HG03457 (cell line): ENCODE measurements around the gene ABCC10.
"Not testable (repeated sequence)": the region's sequence is repeated elsewhere in the genome, so short reads cannot be mapped to it uniquely, and the experiment has no call there.

Experiments
- ATAC-seq: cut with Tn5 transposase; IDR thresholded peaks from one replicate; pipeline ENCODE4 v1.9.1; 2021; ENCODE audit warnings: moderate number of reproducible peaks; ENCODE audit not compliant: unreplicated experiment

ABCC10 gene, protein sequence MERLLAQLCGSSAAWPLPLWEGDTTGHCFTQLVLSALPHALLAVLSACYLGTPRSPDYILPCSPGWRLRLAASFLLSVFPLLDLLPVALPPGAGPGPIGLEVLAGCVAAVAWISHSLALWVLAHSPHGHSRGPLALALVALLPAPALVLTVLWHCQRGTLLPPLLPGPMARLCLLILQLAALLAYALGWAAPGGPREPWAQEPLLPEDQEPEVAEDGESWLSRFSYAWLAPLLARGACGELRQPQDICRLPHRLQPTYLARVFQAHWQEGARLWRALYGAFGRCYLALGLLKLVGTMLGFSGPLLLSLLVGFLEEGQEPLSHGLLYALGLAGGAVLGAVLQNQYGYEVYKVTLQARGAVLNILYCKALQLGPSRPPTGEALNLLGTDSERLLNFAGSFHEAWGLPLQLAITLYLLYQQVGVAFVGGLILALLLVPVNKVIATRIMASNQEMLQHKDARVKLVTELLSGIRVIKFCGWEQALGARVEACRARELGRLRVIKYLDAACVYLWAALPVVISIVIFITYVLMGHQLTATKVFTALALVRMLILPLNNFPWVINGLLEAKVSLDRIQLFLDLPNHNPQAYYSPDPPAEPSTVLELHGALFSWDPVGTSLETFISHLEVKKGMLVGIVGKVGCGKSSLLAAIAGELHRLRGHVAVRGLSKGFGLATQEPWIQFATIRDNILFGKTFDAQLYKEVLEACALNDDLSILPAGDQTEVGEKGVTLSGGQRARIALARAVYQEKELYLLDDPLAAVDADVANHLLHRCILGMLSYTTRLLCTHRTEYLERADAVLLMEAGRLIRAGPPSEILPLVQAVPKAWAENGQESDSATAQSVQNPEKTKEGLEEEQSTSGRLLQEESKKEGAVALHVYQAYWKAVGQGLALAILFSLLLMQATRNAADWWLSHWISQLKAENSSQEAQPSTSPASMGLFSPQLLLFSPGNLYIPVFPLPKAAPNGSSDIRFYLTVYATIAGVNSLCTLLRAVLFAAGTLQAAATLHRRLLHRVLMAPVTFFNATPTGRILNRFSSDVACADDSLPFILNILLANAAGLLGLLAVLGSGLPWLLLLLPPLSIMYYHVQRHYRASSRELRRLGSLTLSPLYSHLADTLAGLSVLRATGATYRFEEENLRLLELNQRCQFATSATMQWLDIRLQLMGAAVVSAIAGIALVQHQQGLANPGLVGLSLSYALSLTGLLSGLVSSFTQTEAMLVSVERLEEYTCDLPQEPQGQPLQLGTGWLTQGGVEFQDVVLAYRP (N-terminal part only)

DNA sequence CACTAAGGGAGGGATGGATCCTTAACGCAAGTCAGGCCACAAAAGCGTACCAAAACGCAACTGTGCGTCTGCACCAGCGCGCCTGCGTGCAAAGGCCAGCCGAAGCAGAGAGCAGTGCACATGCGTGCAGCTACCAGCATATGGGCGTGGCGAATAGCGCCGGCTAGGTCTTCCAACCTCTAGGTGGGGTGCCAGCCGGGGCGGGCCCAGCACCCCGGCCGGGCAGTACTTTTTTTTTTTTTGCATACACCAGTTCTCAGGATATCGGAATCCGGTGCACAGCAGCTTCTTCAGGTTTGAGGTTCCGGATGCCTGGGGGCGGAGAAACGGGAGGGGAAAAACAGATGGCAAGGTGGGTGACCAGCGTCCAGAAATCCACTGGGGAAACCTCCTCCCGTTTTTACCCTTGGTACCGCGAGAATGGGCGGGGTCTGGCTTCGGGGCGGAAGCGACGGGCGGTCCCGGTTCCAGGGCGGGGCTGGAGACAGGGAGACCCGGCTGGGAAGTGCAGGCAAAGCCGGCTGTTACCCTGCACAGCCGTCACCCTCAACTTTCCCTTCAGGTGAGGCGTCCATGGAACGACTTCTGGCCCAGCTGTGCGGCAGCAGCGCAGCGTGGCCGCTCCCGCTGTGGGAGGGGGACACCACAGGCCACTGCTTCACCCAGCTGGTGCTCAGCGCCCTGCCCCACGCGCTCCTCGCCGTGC lies at the start of gene ABCC10:
Gene ABCC10 (plus strand): TSS at position 136 of the 706 bp plus-strand sequence. CDS start 438 bp downstream, at position 574.
- peak; percentile 79 for ATAC-seq

DNA sequence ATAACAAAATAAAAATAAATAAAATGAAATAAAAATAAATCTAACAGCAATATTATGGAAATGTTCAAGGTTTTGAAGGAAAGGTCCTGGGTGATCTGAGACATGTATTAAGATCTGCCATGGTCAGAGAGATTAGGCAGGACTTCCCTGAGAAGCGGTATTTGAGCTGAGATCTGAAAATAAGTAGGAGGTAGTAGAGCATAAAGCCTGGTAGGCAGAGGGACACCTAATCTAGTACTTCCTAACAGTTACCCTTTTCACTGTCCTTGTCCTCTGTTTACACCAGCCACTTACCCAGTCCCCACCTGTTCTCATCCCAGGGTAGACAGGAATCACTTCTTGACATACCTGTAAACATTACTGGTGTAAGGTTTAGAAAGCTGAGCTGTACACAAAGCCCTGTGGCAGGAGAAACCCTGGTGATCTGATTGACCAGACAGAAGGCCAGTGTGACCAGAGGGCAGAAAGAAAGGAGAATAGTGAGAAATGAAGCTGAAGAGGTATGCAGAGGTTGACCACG lies 49.6 kb upstream of the ABCC10 start:
- no peak for ATAC-seq

DNA sequence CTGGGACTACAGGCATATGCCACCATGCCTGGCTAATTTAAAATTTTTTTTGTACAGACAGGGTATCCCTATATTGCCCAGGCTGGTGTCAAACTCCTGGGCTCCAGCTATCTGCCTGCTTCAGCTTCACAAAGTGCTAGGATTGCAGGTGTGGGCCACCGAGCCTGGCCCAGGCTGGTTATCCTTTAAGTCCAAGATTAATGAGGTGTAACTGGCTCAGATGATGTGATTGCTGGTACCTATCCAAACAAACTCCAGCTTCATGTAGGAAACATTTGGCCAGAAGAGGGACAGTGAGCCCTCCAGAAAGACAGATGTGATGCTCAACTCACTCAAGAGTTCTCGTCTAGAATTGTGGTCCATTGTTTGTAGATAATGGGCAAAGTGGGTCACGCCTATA lies 48.7 kb upstream of the ABCC10 start:
- no peak for ATAC-seq

DNA sequence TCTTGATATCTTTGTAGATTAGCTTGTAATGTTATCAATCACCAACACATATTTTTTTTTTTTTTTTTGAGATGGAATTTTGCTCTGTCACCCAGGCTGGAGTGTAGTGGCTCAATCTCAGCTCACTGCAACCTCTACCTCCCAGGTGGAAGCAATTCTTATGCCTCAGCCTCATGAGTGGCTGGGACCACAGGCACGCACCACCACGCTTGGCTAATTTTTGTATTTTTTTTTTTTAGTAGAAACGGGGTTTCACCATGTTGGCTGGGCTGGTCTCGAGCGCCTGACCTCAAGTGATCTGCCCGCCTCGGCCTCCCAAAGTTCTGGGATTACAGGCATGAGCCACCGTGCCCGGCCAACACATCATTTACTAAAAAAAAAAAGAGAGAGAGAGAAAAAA lies 46.5 kb upstream of the ABCC10 start:
- ATAC-seq: not testable (repeated sequence)

DNA sequence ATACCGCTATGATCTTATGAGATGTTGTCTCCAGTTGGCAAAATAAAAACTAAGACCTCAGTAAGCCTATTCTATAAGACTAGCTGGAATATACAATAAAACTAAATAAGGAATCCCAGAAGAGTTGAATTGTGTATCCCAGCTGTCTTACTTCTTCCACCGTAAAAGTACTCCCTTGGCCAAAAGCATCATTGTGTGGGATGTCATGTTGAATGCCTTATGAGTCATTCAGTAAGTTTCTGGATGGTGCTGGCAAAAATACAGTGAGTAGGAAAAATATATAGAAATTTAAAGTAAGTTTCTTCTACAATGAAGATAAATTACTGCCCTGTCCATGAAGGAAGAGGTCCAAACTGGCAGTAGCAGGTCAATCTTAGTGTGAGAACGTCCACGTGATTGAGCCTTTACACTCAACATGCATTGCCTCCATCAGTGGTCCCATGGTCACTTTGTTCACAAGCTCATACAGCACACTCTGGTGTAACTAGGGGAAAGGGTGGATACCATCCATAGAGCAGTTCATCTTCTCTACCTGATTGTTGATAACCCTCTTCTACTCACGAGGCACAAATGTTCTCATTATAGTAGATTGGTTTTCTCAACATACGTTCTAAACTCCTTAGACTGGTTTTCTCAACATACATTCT lies 44.2 kb upstream of the ABCC10 start:
- peak; percentile 22 for ATAC-seq

DNA sequence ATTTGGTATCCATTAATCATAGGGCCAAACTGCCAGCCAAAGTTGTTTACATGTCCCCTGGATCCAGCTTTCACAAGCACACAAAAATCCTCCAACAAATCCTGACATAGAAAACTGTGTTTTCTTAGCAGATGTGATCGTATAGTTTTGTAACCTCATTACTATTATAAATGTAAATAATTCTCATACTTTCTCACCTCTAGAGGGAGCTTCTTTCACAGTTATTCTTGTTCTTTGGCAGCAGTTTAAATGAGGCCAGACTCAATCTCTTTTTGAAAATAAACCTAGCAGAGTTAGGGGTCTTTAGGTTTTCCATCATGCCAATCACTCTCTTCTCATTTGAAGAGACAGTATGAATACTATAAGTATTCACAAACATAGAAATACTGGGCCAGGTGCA lies 40.8 kb upstream of the ABCC10 start:
- ATAC-seq: no peak

DNA sequence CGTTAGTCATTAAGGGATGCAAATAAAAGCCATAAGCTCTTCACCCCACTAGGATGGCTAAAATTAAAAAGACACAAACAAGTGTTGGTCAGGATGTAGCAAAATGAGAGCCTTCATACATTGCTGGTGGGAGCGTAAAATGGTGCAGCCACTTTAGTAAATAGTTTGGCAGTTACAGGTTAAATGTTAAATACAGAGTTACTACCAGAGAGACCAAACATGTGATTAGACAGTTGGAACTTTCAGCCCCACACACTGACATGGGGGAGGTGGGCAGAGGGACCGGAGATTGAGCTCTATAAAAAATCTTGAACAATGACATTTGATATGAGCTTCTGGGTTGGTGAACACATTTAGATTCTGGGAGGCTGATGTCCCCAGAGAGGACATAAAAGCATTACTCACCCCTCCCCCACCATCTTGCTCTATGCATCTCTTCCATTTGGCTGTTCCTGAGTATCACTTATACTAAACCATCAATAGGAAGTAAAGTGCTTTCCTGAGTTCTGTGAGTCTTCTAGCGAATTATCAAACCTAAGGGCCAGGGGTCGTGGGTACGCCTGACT lies 37.5 kb upstream of the ABCC10 start:
- no peak for ATAC-seq

DNA sequence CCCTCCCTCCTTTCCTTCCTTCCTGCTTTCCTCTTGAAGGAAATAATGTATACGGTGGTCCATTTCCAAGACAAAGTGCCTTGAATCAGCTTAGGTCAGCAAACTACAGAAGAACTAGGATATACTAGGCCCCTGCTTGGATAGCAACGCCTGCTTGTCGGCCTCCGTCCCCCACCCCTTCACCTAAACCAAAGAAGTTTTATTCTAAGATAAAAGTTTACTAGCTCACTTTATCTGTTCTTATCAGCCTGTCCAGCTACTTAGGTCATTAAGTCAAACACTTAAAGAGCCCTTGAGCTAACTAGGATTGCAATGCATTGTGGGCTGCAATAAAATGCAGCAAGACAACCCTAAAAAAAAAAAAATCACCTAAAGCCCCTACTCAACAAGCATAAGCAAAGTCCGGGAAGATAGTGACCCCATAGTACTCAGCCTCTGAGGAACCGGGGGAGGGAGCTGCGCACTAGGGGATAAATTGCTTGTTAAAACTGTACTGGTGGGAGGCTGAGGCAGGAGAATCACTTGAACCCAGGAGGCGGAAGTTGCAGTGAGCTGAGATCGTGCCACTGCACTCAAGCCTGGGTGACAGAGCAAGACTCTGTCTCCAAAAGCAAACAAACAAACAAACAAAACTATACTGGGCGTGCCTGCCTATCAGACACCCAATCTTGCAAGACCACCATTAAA lies 36.4 kb upstream of the ABCC10 start:
- ATAC-seq: not testable (repeated sequence)

DNA sequence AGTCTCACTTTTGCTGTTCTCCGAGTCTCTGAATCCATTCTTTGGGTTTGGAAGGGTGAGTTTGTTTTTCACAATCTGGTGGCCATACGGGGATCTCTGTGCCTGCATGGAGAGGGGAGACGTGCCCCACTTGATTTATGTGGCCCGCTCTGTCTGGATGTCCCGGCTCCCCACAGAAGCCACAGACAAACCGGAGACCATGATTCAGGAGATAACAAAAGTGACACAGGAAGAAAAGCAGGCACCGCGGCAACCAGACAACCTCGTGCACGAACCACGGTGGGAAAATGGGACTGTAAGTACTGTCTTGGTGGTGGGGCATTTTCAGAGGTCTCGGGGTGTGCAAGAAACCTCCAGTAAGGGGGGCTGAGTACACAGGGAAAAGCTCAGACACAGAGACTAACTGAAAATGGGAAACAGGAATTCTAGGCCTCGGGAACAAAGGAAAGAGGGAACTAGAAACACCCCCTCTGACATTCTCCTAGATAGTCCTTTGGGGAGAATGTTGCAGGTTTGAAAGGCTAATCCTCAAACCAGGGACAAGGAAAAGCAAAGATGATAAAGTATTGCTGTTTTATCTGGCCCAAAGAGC lies 35.8 kb upstream of the ABCC10 start:
- ATAC-seq: no peak

DNA sequence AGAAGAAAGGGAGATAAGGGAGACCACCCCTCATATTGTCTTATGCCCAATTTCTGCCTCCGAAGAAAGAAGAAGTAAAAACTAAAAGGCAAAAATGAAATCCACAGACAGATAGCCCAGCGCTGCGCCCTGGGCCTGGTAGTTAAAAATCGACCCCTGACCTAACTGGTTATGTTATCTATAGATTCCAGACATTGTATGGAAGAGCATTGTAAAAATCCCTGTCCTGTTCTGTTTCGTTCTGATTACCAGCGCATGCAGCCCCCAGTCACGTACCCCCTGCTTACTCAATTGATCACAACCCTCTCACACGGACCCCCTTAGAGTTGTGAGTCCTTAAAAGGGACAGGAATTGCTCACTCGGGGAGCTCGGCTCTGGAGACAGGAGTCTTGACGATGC lies 34.2 kb upstream of the ABCC10 start:
- not testable (repeated sequence) for ATAC-seq

DNA sequence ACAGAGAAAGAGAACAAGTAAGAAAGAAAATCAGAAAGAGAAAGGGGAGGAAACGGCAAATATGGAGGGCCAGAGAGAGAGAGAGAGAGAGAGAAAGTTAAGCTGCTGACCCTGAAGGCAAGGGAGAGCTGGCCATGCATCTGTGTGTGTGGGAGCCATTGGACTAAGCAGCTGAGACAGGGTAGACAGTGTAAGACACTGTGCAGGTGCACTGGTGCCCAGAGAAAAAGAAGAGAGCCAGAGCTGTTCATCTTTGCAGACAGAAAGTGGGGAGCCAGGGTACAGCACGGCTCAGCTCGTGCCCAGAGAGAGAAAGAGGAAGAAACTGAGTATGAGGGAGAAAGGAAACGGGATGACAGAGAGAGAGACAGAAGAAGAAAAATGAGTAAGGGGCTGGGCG lies 33.7 kb upstream of the ABCC10 start:
- ATAC-seq: no peak

DNA sequence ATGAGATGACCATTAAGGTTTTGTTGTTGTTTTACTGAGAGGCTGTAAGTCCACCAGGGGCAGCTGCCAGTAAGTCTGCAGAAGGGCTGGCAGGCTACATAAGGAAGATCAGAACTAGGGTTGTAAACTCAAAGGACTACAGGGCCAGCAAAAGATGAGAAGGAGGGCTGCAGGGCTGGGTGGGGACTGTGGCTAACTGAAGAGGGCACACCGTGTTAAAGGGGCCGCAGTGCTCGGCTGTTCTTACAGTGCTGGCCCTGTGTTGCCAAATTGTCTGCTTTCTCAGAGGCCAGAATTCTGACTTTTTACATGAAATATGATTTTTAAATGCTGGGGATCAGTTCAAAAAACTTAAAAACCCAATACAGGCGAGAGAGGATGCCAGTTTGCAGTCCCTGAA lies 32.4 kb upstream of the ABCC10 start:
- ATAC-seq: no peak

DNA sequence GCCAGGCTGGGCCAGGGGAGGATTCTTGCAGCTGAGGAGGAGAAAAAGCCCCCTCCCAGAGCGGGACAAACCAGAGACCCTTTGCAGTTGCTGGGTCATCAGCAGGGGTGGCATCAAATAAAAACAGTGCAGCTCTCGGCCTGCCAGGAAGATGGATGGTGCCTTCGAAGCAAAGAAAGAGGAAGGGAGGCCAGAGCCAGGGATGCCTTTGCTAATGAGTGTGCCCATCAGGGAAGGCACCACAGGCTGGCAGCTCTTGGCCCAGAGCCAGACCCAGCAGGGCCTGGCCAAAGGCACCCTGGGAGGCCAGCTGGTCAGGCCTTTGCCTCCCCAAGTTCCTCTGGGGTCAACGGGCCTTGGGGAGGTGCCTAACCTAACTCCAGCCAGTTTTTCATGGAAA lies 31.6 kb upstream of the ABCC10 start:
- no peak for ATAC-seq

DNA sequence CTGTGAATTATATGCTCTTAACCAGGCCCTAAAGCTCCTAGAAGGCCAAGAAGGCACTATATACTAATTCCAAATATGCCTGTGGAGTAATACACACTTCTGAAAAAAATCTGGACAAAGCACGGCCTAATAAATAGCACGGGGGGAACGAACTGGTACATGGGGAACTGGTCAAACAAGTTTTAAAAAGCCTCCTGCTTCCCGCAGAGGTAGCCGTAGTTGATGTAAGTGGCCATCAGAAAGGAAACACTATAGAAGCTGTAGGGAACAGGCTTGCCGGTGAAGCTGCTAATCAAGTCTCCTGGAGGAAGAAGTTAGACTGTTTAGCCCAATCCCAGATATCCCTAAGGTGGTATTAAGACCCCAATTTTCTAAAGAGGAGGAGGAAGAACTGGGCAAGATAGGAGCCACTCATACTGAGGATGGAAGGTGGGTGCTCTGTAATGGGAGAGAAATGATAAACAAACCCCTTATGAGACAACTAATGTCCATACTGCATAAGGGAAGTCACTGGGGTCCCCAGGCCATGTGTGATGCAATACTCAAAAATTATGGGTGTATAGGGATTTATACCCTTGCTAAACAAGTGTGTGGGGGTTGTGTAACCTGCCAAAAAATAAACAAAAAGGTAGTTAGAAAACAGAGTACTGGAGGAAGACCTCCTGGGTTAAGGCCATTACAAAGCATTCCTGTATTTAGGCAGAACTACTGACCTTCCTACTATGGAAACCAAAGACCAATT lies 30.8 kb upstream of the ABCC10 start:
- ATAC-seq: no peak

DNA sequence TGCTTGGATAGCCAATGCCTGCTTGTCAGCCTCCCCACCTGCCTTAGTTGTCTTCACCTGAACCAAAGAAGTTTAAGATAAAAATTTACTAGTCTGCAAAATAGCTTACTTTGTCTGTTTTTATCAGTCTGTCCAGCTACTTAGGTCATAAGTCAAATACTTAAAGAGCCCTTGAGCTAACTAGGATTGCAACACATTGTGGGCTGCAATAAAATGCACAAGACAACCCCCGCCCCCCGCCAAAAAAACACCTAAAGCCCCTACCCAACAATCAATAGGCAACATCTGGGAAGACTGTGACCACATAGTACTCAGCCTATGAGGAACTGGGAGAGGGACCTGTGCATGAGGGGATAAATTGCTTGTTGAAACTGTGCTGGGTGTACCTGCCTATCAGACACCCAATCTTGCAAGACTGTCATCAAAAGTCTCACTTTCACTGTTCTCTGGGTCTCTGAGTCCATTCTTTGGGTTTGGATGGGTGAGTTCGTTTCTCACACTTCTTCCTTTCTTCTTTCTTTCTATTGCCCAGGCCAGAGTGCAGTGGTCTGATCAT lies 27.3 kb upstream of the ABCC10 start:
- no peak for ATAC-seq

DNA sequence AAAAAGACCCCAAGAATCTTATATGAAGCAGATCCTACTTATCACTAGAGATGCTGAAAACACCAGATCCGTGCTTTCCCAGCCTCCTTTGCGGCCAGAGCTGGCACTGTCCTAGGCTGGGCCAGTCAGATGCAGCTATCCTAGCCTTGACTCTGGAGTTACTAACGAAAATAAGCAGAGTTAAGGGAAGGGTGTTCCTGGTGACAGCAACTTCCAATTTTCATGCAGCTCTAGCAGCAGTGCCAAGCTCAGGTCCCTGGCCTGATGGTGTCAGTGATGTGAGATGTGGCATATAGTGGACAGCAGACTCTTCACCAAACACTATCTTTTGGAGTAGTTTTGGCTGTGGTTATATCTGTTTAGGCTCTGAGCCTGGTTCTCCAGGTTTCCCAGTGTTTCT lies 25.6 kb upstream of the ABCC10 start:
- ATAC-seq: no peak

DNA sequence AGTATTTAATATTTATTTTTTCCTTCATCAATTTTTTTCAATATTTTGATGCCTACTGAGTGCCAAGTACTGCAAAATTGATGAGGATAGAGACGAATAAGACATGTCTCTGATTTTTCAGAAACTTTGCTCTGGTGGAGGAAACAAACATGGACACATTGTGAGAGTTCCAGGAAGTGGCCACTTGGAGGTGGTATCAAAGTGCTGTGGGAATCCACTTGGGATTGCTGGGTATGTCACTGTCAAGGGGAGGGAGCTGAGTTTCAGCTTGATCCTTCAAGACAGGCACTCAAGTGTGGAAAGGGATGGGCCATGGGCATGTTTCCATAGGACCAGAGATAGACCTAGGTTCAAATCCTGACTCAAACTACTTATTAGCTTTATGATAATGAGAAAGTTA lies 24.5 kb upstream of the ABCC10 start:
- ATAC-seq: no peak

DNA sequence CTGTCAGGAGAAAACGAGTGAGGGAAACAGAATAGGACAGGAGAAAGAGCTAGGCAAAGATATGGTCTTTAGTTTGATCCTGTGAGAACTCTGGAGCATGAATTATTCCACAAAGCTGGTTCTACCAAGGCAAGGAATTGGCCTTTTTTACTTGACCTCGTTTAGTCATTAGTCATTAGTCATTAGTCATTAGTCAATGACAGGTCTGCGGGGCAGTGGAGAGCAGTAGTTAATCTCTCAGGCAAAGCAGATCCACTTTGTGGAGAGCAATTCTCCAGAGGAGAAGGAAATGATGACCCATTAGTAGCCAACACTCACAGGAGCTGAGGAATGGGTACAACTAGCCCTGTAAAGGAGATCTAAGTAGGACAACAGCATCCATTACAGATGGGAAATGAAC lies 22.0 kb upstream of the ABCC10 start:
- ATAC-seq: no peak
